GDM1 (cell line): ENCODE data around the gene HSPB7.
"Not testable (repeated sequence)": the region's sequence is repeated elsewhere in the genome, so short reads cannot be mapped to it uniquely, and the experiment has no call there.

Experiments
- DNase-seq: peaks from one replicate; lab custom pipeline; 2025; lab: John Stamatoyannopoulos, UW

The HSPB7 gene

GRCh38 chr1:16017461-16018303, at the start of gene HSPB7:
Gene HSPB7 (minus strand): TSS chr1:16018043. CDS start chr1:16017963, 80 bp downstream.
- no peak for DNase-seq

GRCh38 chr1:16067127-16067768, 49.4 kb upstream of the HSPB7 start:
- no peak for DNase-seq

GRCh38 chr1:16066245-16066644, 48.4 kb upstream of the HSPB7 start:
- DNase-seq = no peak

- no peak for DNase-seq
Observed at GRCh38 chr1:16065269-16065576, 47.4 kb upstream of the HSPB7 start.

GRCh38 chr1:16064536-16065268, 46.9 kb upstream of the HSPB7 start:
- DNase-seq = no peak

GRCh38 chr1:16063921-16064320, 46.1 kb upstream of the HSPB7 start:
- DNase-seq = no peak

GRCh38 chr1:16063226-16063829, 45.5 kb upstream of the HSPB7 start:
- no peak for DNase-seq

GRCh38 chr1:16062687-16063075, 44.8 kb upstream of the HSPB7 start:
- not testable (repeated sequence) for DNase-seq

GRCh38 chr1:16061989-16062686, 44.3 kb upstream of the HSPB7 start:
- DNase-seq = not testable (repeated sequence)

- DNase-seq = no peak
Observed at GRCh38 chr1:16061266-16061665, 43.4 kb upstream of the HSPB7 start.

GRCh38 chr1:16058394-16059120, 40.7 kb upstream of the HSPB7 start:
- DNase-seq = not testable (repeated sequence)

- DNase-seq = not testable (repeated sequence)
Observed at GRCh38 chr1:16057314-16057915, 39.6 kb upstream of the HSPB7 start.

GRCh38 chr1:16056521-16056912, 38.7 kb upstream of the HSPB7 start:
- not testable (repeated sequence) for DNase-seq

GRCh38 chr1:16055613-16056520, 38.0 kb upstream of the HSPB7 start:
- peak; percentile 64 for DNase-seq

- no peak for DNase-seq
Observed at GRCh38 chr1:16054598-16055540, 37.0 kb upstream of the HSPB7 start.

- DNase-seq = no peak
Observed at GRCh38 chr1:16053781-16054502, 36.1 kb upstream of the HSPB7 start.

- not testable (repeated sequence) for DNase-seq
Observed at GRCh38 chr1:16051949-16052348, 34.1 kb upstream of the HSPB7 start.

GRCh38 chr1:16051039-16051438, 33.2 kb upstream of the HSPB7 start:
- no peak for DNase-seq
